HG02588 (cell line): ENCODE results near the gene MPP2.
"Not testable (repeated sequence)": the region's sequence is repeated elsewhere in the genome, so short reads cannot be mapped to it uniquely, and the experiment has no call there.

Experiments
- ATAC-seq: cut with Tn5 transposase; IDR thresholded peaks from one replicate; pipeline ENCODE4 v1.9.1; 2021; ENCODE audit warnings: mild to moderate bottlenecking, moderate library complexity; ENCODE audit not compliant: unreplicated experiment

Gene MPP2

GRCh38 chr17:43878260-43879175, 28.8 kb downstream of the MPP2 start:
- ATAC-seq = no peak

- ATAC-seq = no peak
Measured at GRCh38 chr17:43877451-43878155, 29.7 kb downstream of the MPP2 start.

- ATAC-seq = no peak
Measured at GRCh38 chr17:43877031-43877430, 30.3 kb downstream of the MPP2 start.

- ATAC-seq = no peak
Measured at GRCh38 chr17:43875476-43876147, 31.7 kb downstream of the MPP2 start.

GRCh38 chr17:43874293-43874692, 33.0 kb downstream of the MPP2 start:
- ATAC-seq = no peak

- no peak for ATAC-seq
Measured at GRCh38 chr17:43873815-43874214, 33.5 kb downstream of the MPP2 start.

- ATAC-seq = no peak
Measured at GRCh38 chr17:43873091-43873490, 34.2 kb downstream of the MPP2 start.

- ATAC-seq = no peak
Measured at GRCh38 chr17:43871946-43872690, 35.2 kb downstream of the MPP2 start.

- ATAC-seq = not testable (repeated sequence)
Measured at GRCh38 chr17:43869031-43869430, 38.3 kb downstream of the MPP2 start.

GRCh38 chr17:43868226-43868994, 38.9 kb downstream of the MPP2 start:
- no peak for ATAC-seq

- ATAC-seq = no peak
Measured at GRCh38 chr17:43864161-43864984, 43.0 kb downstream of the MPP2 start.

GRCh38 chr17:43861960-43862359, 45.4 kb downstream of the MPP2 start:
- ATAC-seq = no peak

GRCh38 chr17:43860927-43861622, 46.3 kb downstream of the MPP2 start:
- ATAC-seq = no peak

- no peak for ATAC-seq
Measured at GRCh38 chr17:43860077-43860725, 47.1 kb downstream of the MPP2 start.

GRCh38 chr17:43857957-43858600, 49.3 kb downstream of the MPP2 start:
- ATAC-seq = no peak

GRCh38 chr17:43857141-43857540, 50.2 kb downstream of the MPP2 start:
- no peak for ATAC-seq

- ATAC-seq = no peak
Measured at GRCh38 chr17:43856141-43856540, 51.2 kb downstream of the MPP2 start.

GRCh38 chr17:43855061-43855460, 52.3 kb downstream of the MPP2 start:
- ATAC-seq = no peak
